Neural progenitor cell (in vitro differentiated cells): ENCODE data around the gene IFT52.

ENCODE experiments used
- CTCF ChIP-seq: fragments of 200-600 bp; sonication (generic); IDR thresholded peaks from 2 replicates; pipeline ENCODE4 v1.5.1; 2017; ENCODE audit warnings: antibody characterized with exemption, mild to moderate bottlenecking
- EZH2phosphoT487 ChIP-seq: fragments of 200-600 bp; sonication (generic); IDR thresholded peaks from 2 replicates; pipeline ENCODE4 v1.6.1; 2017; ENCODE audit warnings: antibody characterized with exemption

- TF ChIP-seq CTCF: no peak
- TF ChIP-seq EZH2phosphoT487: no peak
Measured at GRCh38 chr20:43549416-43550065, 41.2 kb upstream of the IFT52 start.
